CD4-positive, alpha-beta T cell (primary cell): ENCODE measurements around the gene MYBPH. TPM values are rescaled to one million over a fixed set of nuclear protein-coding genes. Genes with fewer than 3 reads are reported as not detected.
A peak's percentile ranks its signal among the peaks of the same experiment; 100 is the strongest.

Source experiments
- ATAC-seq: fragments of 200-7000 bp; cut with Tn5 transposase; one replicate; pipeline ENCODE4 v1.10.0; 2022; ENCODE audit warnings: mild to moderate bottlenecking; ENCODE audit not compliant: poor library complexity
- CTCF ChIA-PET: fragments of 350-600 bp; sonication (Branson Sonifier 250); formaldehyde crosslinking; loops from one replicate; lab custom pipeline; 2021; ENCODE audit warnings: antibody characterized with exemption, inconsistent platforms; lab: Charles Lee
- POLR2A ChIA-PET: fragments of 350-600 bp; sonication (Branson Sonifier 250); formaldehyde crosslinking; loops from one replicate; lab custom pipeline; 2021; ENCODE audit warnings: antibody characterized with exemption, inconsistent platforms; lab: Charles Lee
- DNase-seq, 14 experiments: peaks; one replicate each; pipeline ENCODE4 v3.0.0-alpha.2; 2013 to 2020; ENCODE audit warnings: mixed read lengths in 2 of 14
- H3K27ac ChIP-seq, 2 donors: one replicate each; pipeline versions ENCODE4 v1.5.1 to v1.7.0; 2013; ENCODE audit warnings: low read length in 2 of 2, low read depth in 1 of 2, mild to moderate bottlenecking in 1 of 2
- H3K27me3 ChIP-seq, 2 experiments: 1 replicate in 1 of 2; 2 replicates in 1 of 2; pipeline versions ENCODE4 v1.6.1 to v1.7.0; 2013; ENCODE audit warnings: low read length in 2 of 2, control low read depth in 1 of 2, mild to moderate bottlenecking in 1 of 2, moderate library complexity in 1 of 2; ENCODE audit not compliant: insufficient read depth in 2 of 2, control insufficient read depth in 1 of 2
- H3K36me3 ChIP-seq: one replicate; pipeline ENCODE4 v1.6.1; 2013; ENCODE audit warnings: low read length, control low read depth; ENCODE audit not compliant: insufficient read depth
- H3K4me1 ChIP-seq: one replicate; pipeline ENCODE4 v1.6.1; 2013; ENCODE audit warnings: low read length, control low read depth; ENCODE audit not compliant: insufficient read depth
- H3K4me3 ChIP-seq: one replicate; pipeline ENCODE4 v1.5.1; 2013; ENCODE audit warnings: mild to moderate bottlenecking, low read length, moderate library complexity
- H3K9me3 ChIP-seq, 2 experiments: 1 replicate in 1 of 2; 2 replicates in 1 of 2; pipeline versions ENCODE4 v1.6.1 to v1.7.0; 2013; ENCODE audit warnings: low read length in 2 of 2, mild to moderate bottlenecking in 2 of 2, control low read depth in 1 of 2, moderate library complexity in 1 of 2; ENCODE audit not compliant: control insufficient read depth in 1 of 2, insufficient read depth in 1 of 2
- H3K27ac Mint-ChIP-seq: one replicate; pipeline ENCODE4 v1.8.0; 2020; ENCODE audit warnings: mixed read lengths
- H3K27me3 Mint-ChIP-seq: one replicate; pipeline ENCODE4 v1.8.0; 2021; ENCODE audit warnings: mixed read lengths
- H3K36me3 Mint-ChIP-seq: one replicate; pipeline ENCODE4 v1.8.0; 2021; ENCODE audit warnings: low read depth, mixed read lengths
- H3K4me1 Mint-ChIP-seq: one replicate; pipeline ENCODE4 v1.8.0; 2021; ENCODE audit warnings: low read depth, mixed read lengths
- H3K4me3 Mint-ChIP-seq: one replicate; pipeline ENCODE4 v1.8.0; 2020; ENCODE audit warnings: mild to moderate bottlenecking, mixed read lengths
- H3K9me3 Mint-ChIP-seq: one replicate; pipeline ENCODE4 v1.8.0; 2020; ENCODE audit warnings: mixed read lengths
- intact Hi-C, 2 experiments: fragments of 100-400 bp; cut with DNase I in 1 of 2; cut with micrococcal nuclease in 1 of 2; formaldehyde crosslinking; loops; one replicate each; pipeline versions ENCODE4 v1.15.1 to v1.9.0; 2023 to 2025; cut with DNase I, micrococcal nuclease
- total RNA-seq, 174 experiments: library from RNA in 2 of 174; stranded (reverse) in 2 of 174; gene quantifications; one replicate each; pipeline ENCODE4 v1.2.3 and lab custom pipeline; 2021 to 2026
- TF ChIP-seq, protein P1 (sequence below): fragments of 200-600 bp; IDR thresholded peaks from one replicate; pipeline ENCODE4 v1.8.0; 2022; ENCODE audit warnings: antibody characterized with exemption, mild to moderate bottlenecking

The MYBPH gene
- total RNA-seq, 2 experiments from 2014 or later = not detected

DNA sequence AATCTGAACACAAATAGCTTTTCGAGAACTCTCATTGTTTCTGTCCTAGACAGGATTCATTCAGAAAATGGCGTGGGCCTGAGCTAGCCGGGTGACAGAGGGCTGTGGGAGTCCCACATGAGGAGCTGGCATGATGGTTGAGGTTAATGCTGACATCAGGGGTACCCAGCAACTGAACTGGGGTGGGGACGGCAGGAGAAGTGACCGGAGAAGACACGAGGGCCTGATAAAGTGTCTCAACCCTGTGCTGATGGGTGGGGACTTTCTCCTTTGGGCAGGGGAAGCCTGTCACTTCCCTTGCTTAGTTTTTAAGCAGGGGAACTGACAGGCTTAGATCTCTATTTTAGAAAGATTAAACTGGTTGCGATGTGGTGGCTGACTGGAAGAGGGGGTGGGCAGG, 39.2 kb upstream of the MYBPH start:
- Histone ChIP-seq H3K4me3 (no peak overlapping the region), H3K27ac (no peak overlapping the region), H3K27me3 (peaks cover 0 to 8% of the 10 kb centered on the region in 2 experiments), H3K9me3 (no peaks in the 10 kb centered on the region), H3K4me1 (peaks cover 7% of the 10 kb centered on the region), H3K36me3 (no peaks in the 10 kb centered on the region)
- TF ChIP-seq, protein P1, sequence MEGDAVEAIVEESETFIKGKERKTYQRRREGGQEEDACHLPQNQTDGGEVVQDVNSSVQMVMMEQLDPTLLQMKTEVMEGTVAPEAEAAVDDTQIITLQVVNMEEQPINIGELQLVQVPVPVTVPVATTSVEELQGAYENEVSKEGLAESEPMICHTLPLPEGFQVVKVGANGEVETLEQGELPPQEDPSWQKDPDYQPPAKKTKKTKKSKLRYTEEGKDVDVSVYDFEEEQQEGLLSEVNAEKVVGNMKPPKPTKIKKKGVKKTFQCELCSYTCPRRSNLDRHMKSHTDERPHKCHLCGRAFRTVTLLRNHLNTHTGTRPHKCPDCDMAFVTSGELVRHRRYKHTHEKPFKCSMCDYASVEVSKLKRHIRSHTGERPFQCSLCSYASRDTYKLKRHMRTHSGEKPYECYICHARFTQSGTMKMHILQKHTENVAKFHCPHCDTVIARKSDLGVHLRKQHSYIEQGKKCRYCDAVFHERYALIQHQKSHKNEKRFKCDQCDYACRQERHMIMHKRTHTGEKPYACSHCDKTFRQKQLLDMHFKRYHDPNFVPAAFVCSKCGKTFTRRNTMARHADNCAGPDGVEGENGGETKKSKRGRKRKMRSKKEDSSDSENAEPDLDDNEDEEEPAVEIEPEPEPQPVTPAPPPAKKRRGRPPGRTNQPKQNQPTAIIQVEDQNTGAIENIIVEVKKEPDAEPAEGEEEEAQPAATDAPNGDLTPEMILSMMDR = no peak
- CTCF ChIA-PET = interaction anchor here (2.4 kb wide), 1 partner anchor 175 kb away, joined by 25 read pairs; no protein-coding TSS in a partner anchor
- Mint-ChIP-seq H3K27me3 (peaks cover 16% of the 10 kb centered on the region), H3K4me3 (no peak overlapping the region), H3K4me1 (peaks cover 6% of the 10 kb centered on the region), H3K36me3 (no peaks in the 10 kb centered on the region), H3K9me3 (no peaks in the 10 kb centered on the region), H3K27ac (no peak overlapping the region)
- POLR2A ChIA-PET = no interaction called here
- no peak for ATAC-seq
- DNase-seq = peak in 2 of 14 experiments; percentile 16 to 33
- intact Hi-C loops = no loop called here

DNA sequence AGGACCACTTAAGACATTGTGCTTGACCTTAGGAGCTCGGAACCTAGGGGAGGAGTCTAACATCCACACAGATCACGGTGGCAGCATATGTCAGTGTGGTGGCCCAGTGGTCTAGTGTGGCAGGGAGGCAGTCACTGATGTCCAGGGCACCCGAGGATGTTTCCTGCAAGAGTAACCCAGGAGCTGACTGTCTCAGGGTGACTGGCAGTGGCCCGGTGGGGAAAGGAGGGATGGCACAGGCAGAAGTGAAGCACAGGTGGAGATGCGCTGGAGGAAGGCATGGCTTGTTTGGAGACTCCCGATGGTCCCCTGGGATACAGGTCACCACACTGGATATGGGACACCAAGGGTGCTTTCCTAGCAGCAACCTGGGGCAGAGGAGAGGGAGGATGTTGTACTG, 37.5 kb upstream of the MYBPH start:
- H3K4me3 Mint-ChIP-seq = no peak overlapping the region
- H3K27me3 ChIP-seq = peaks cover 0 to 8% of the 10 kb centered on the region in 2 experiments
- H3K36me3 ChIP-seq = no peaks in the 10 kb centered on the region
- DNase-seq (no peak), ATAC-seq (no peak)
- no peaks in the 10 kb centered on the region for H3K9me3 Mint-ChIP-seq
- H3K9me3 ChIP-seq = no peaks in the 10 kb centered on the region
- H3K4me1 Mint-ChIP-seq = peaks cover 6% of the 10 kb centered on the region
- H3K4me3 ChIP-seq = no peak overlapping the region
- intact Hi-C loops = no loop called here
- no peak overlapping the region for H3K27ac Mint-ChIP-seq
- no peak overlapping the region for H3K27ac ChIP-seq
- ChIA-PET CTCF (no interaction called here), POLR2A (no interaction called here)
- H3K27me3 Mint-ChIP-seq = peaks cover 9% of the 10 kb centered on the region
- no peaks in the 10 kb centered on the region for H3K36me3 Mint-ChIP-seq
- H3K4me1 ChIP-seq = peaks cover 7% of the 10 kb centered on the region
- TF ChIP-seq, protein P1 = no peak

DNA sequence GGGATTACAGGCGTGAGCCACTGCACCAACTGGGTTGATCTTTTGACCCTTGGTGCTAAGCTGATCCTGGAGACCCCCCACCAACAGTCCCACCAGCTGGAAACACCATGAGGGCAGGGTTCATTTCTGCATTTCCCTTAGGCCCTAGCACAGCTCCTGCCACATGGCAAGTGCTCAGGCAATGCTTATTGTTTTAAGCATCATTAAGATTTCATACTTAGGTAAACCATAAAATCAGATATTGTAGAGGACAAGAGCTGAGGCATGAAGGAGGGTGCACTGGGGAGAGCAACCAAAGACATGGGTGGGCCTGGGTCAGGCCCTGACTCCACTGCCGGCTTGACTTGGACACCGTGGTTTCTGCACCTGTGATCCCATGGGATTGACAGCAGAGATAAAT, 36.2 kb upstream of the MYBPH start:
- no peak overlapping the region for H3K4me3 ChIP-seq
- ATAC-seq (no peak), DNase-seq (no peak)
- peaks cover 7% of the 10 kb centered on the region for H3K4me1 ChIP-seq
- H3K36me3 ChIP-seq = no peaks in the 10 kb centered on the region
- peaks cover 0 to 3% of the 10 kb centered on the region in 2 experiments for H3K27me3 ChIP-seq
- Mint-ChIP-seq H3K9me3 (no peaks in the 10 kb centered on the region), H3K36me3 (no peaks in the 10 kb centered on the region), H3K27me3 (peaks cover 7% of the 10 kb centered on the region), H3K27ac (no peak overlapping the region), H3K4me3 (no peak overlapping the region), H3K4me1 (peaks cover 6% of the 10 kb centered on the region)
- H3K9me3 ChIP-seq = no peaks in the 10 kb centered on the region
- H3K27ac ChIP-seq = no peak overlapping the region
- ChIA-PET CTCF (no interaction called here), POLR2A (no interaction called here)
- TF ChIP-seq, protein P1 = no peak
- intact Hi-C loops = no loop called here
